SK-N-SH (cell line): ENCODE results near the gene UBA1. TPM values are rescaled to one million over a fixed set of nuclear protein-coding genes. Genes with fewer than 3 reads are reported as not detected.

Experiments used
- CTCF ChIA-PET: fragments of 300-600, 350-600 bp; formaldehyde crosslinking; extraction: SDS; loops from one replicate; lab custom pipeline; 2021; lab: Yijun Ruan, JAX
- POLR2A ChIA-PET: fragments of 350-600 bp; sonication (Branson Sonifier 250); formaldehyde crosslinking; extraction: SDS; loops from one replicate; lab custom pipeline; 2020; ENCODE audit warnings: antibody characterized with exemption, inconsistent platforms; lab: Yijun Ruan, JAX
- DNase-seq: peaks from one replicate; pipeline ENCODE4 v3.0.0; 2012
- H2AFZ ChIP-seq: fragments of 200-600 bp; sonication (generic); 2 replicates; pipeline ENCODE4 v1.8.1; 2016; ENCODE audit warnings: antibody characterized with exemption, mild to moderate bottlenecking, low read depth
- H3F3A ChIP-seq: fragments of 200-600 bp; sonication (generic); replicated peaks from 2 replicates; pipeline ENCODE3; 2016; ENCODE audit warnings: antibody characterized with exemption, mild to moderate bottlenecking; ENCODE audit not compliant: insufficient read depth
- H3K27ac ChIP-seq, 2 experiments: fragments of 200-500 bp in 1 of 2; fragments of 200-600 bp in 1 of 2; sonication (Bioruptor generic) in 1 of 2; sonication (generic), shearing (Covaris generic) in 1 of 2; 2 replicates each; pipeline versions ENCODE4 v1.5.1 to v1.6.1; 2014 to 2016; ENCODE audit warnings: low read depth in 2 of 2, inconsistent platforms in 1 of 2, low read length in 1 of 2, mild to moderate bottlenecking in 1 of 2, mixed read lengths in 1 of 2
- H3K27me3 ChIP-seq: fragments of 200-600 bp; sonication (generic), shearing (Covaris generic); 2 replicates; pipeline ENCODE4 v1.6.1; 2016; ENCODE audit warnings: mixed run types; ENCODE audit not compliant: insufficient read depth
- H3K36me3 ChIP-seq, 2 experiments: fragments of 200-500 bp in 1 of 2; fragments of 200-600 bp in 1 of 2; sonication (Bioruptor generic) in 1 of 2; sonication (generic) in 1 of 2; replicated peaks in 1 of 2; 2 replicates each; pipeline versions ENCODE3 to v1.5.1; 2014 to 2016; ENCODE audit warnings: low read length in 1 of 2, mild to moderate bottlenecking in 1 of 2; ENCODE audit not compliant: insufficient read depth in 2 of 2, control insufficient read depth in 1 of 2
- H3K4me1 ChIP-seq, 2 experiments: fragments of 200-500 bp in 1 of 2; fragments of 200-600 bp in 1 of 2; sonication (Bioruptor generic) in 1 of 2; sonication (generic), shearing (Covaris generic) in 1 of 2; 2 replicates each; pipeline versions ENCODE4 v1.5.1 to v1.6.1; 2014 to 2016; ENCODE audit warnings: low read depth in 1 of 2, low read length in 1 of 2, mixed run types in 1 of 2; ENCODE audit not compliant: insufficient read depth in 2 of 2, control insufficient read depth in 1 of 2
- H3K4me2 ChIP-seq: fragments of 200-600 bp; sonication (generic), shearing (Covaris generic); 2 replicates; pipeline ENCODE4 v1.6.1; 2017; ENCODE audit warnings: mixed run types
- H3K4me3 ChIP-seq, 2 experiments: fragments of 200-500 bp in 1 of 2; fragments of 200-600 bp in 1 of 2; sonication (Bioruptor generic) in 1 of 2; sonication (generic), shearing (Covaris generic) in 1 of 2; 2 replicates each; pipeline versions ENCODE4 v1.5.1 to v1.8.1; 2014 to 2016; ENCODE audit warnings: low read depth in 2 of 2, inconsistent platforms in 1 of 2, low read length in 1 of 2, mild to moderate bottlenecking in 1 of 2, mixed read lengths in 1 of 2, moderate library complexity in 1 of 2
- H3K79me2 ChIP-seq: fragments of 200-600 bp; sonication (generic); 2 replicates; pipeline ENCODE4 v1.8.1; 2017; ENCODE audit warnings: mild to moderate bottlenecking; ENCODE audit not compliant: insufficient read depth
- H3K9ac ChIP-seq: fragments of 200-600 bp; sonication (generic); 2 replicates; pipeline ENCODE4 v1.6.1; 2017; ENCODE audit warnings: mixed run types
- H3K9me2 ChIP-seq: fragments of 200-600 bp; sonication (generic); 2 replicates; pipeline ENCODE4 v1.6.1; 2017; ENCODE audit warnings: mixed run types
- H3K9me3 ChIP-seq: fragments of 200-600 bp; sonication (generic); 2 replicates; pipeline ENCODE4 v1.6.1; 2017; ENCODE audit warnings: mixed run types, mild to moderate bottlenecking, moderate library complexity
- H4K20me1 ChIP-seq: fragments of 200-600 bp; sonication (generic); 2 replicates; pipeline ENCODE4 v1.6.1; 2017; ENCODE audit warnings: mild to moderate bottlenecking, mixed run types; ENCODE audit not compliant: insufficient read depth
- FOSL2 ChIP-seq: IDR thresholded peaks from 2 replicates; pipeline ENCODE4 v1.4.0; 2012; ENCODE audit warnings: low read depth, mild to moderate bottlenecking, moderate library complexity, borderline replicate concordance
- GABPA ChIP-seq: IDR thresholded peaks from 2 replicates; pipeline ENCODE4 v1.4.0; 2012; ENCODE audit warnings: low read depth, mild to moderate bottlenecking
- MXI1 ChIP-seq: IDR thresholded peaks from 2 replicates; pipeline ENCODE4 v1.6.1; 2012; ENCODE audit warnings: mild to moderate bottlenecking, low read depth, low read length, improper control_type of control experiment
- NFIC ChIP-seq: IDR thresholded peaks from 2 replicates; pipeline ENCODE4 v1.4.0; 2012; ENCODE audit warnings: borderline replicate concordance
- RCOR1 ChIP-seq: fragments of 150-350 bp; IDR thresholded peaks from 2 replicates; pipeline ENCODE4 v1.6.1; 2017; ENCODE audit warnings: antibody characterized with exemption, low read length
- RXRA ChIP-seq: IDR thresholded peaks from 2 replicates; pipeline ENCODE4 v1.4.0; 2012; ENCODE audit warnings: low read depth, mild to moderate bottlenecking, borderline replicate concordance
- SMC3 ChIP-seq: IDR thresholded peaks from 2 replicates; pipeline ENCODE4 v1.6.1; 2012; ENCODE audit warnings: low read depth, low read length, improper control_type of control experiment
- TAF1 ChIP-seq: IDR thresholded peaks from 2 replicates; pipeline ENCODE4 v1.6.1; 2012; ENCODE audit warnings: low read depth, mild to moderate bottlenecking, low read length, moderate library complexity, borderline replicate concordance
- WGBS: methylation state at CpG from one replicate; pipeline ENCODE4 v1.1.6; 2017; ENCODE audit warnings: low lambda C conversion rate; 5-methylcytosine and 5-hydroxymethylcytosine counted together
- polyA plus RNA-seq, 3 experiments: library from polyadenylated mRNA; depleted of rRNA; stranded (reverse); fragments of >200 nt; gene quantifications; 2 replicates each; pipeline ENCODE4 v1.2.3, GENCODE V29; 2012
- TF ChIP-seq, protein P1 (sequence below): IDR thresholded peaks from 2 replicates; pipeline ENCODE4 v1.4.0; 2012; ENCODE audit warnings: low read depth, borderline replicate concordance

The UBA1 gene
- polyA plus RNA-seq, 1 of the 3 experiments (the other 2 are of a cell fraction), result 283 TPM

- Histone ChIP-seq H3K4me1 (peaks cover 0 to 2% of the 10 kb centered on the region in 2 experiments; a peak in 1 of 4 replicates), H3K4me3 (no peak overlapping the region), H2AFZ (no peak overlapping the region), H3K4me2 (no peak overlapping the region), H3K9me2 (no peaks in the 10 kb centered on the region), H3K79me2 (no peaks in the 10 kb centered on the region; the same call in none of the 2 replicates), H4K20me1 (peaks cover 23% of the 10 kb centered on the region; the same call in 1 of the 2 replicates), H3K9me3 (no peaks in the 10 kb centered on the region), H3K36me3 (peaks cover 76 to 81% of the 10 kb centered on the region in 2 experiments), H3F3A (peaks cover 6% of the 10 kb centered on the region), H3K9ac (no peak overlapping the region), H3K27me3 (no peaks in the 10 kb centered on the region), H3K27ac (no peak overlapping the region)
- no peak for TF ChIP-seq FOSL2
- no peak for TF ChIP-seq RXRA
- DNase-seq, result no peak
- 92% methylated on average over 7 of the region's 16 CpGs for WGBS
- POLR2A ChIA-PET, result no interaction called here
- CTCF ChIA-PET, result interaction anchor here (1.7 to 1.8 kb wide), 2 partner anchors 16 to 313 kb away, joined by 3 to 4 read pairs; partner anchors contain the start of gene UBA1
These were observed 16.0 kb downstream of the UBA1 start for GRCh38 chrX:47209508-47210238.

GRCh38 chrX:47210661-47211425 lies 17.2 kb downstream of the UBA1 start:
- H3K4me2 ChIP-seq, result no peak overlapping the region
- no peaks in the 10 kb centered on the region for H3K9me2 ChIP-seq
- no peak overlapping the region for H3K27ac ChIP-seq
- ChIA-PET CTCF (interaction anchor here (0.9 to 1.7 kb wide), 2 partner anchors 17 to 307 kb away, joined by 3 read pairs; partner anchors contain the start of gene UBA1), POLR2A (interaction anchor here (0.6 kb wide), 1 partner anchor 260 kb away, joined by 3 read pairs; no protein-coding TSS in a partner anchor)
- H3K27me3 ChIP-seq, result no peaks in the 10 kb centered on the region
- H2AFZ ChIP-seq, result no peak overlapping the region
- H3K4me3 ChIP-seq, result no peak overlapping the region
- TF ChIP-seq, protein P1, sequence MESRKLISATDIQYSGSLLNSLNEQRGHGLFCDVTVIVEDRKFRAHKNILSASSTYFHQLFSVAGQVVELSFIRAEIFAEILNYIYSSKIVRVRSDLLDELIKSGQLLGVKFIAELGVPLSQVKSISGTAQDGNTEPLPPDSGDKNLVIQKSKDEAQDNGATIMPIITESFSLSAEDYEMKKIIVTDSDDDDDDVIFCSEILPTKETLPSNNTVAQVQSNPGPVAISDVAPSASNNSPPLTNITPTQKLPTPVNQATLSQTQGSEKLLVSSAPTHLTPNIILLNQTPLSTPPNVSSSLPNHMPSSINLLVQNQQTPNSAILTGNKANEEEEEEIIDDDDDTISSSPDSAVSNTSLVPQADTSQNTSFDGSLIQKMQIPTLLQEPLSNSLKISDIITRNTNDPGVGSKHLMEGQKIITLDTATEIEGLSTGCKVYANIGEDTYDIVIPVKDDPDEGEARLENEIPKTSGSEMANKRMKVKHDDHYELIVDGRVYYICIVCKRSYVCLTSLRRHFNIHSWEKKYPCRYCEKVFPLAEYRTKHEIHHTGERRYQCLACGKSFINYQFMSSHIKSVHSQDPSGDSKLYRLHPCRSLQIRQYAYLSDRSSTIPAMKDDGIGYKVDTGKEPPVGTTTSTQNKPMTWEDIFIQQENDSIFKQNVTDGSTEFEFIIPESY, result no peak
- no peak for TF ChIP-seq MXI1
- no peak for TF ChIP-seq FOSL2
- no peak for TF ChIP-seq NFIC
- no peak for TF ChIP-seq RCOR1
- no peak for TF ChIP-seq GABPA
- no peak for TF ChIP-seq SMC3
- TF ChIP-seq TAF1, result no peak
- WGBS, result 98% methylated on average over 11 of the region's 15 CpGs
- H3F3A ChIP-seq, result peaks cover 10% of the 10 kb centered on the region
- H3K9ac ChIP-seq, result no peak overlapping the region
- no peak for DNase-seq
- H3K4me1 ChIP-seq, result peaks cover 0 to 2% of the 10 kb centered on the region in 2 experiments; a peak in 1 of 4 replicates
- H3K36me3 ChIP-seq, result peaks cover 74 to 83% of the 10 kb centered on the region in 2 experiments
- no peaks in the 10 kb centered on the region; the same call in 1 of the 2 replicates for H3K79me2 ChIP-seq
- H4K20me1 ChIP-seq, result peaks cover 14% of the 10 kb centered on the region
- H3K9me3 ChIP-seq, result no peaks in the 10 kb centered on the region
